GM19238 (cell line): Measurements from ENCODE around the gene ZNF81.
"Not testable (repeated sequence)": the region's sequence is repeated elsewhere in the genome, so short reads cannot be mapped to it uniquely, and the experiment has no call there.

ENCODE experiments used
- DNase-seq: peaks from one replicate; pipeline ENCODE4 v3.0.0; 2011; ENCODE audit warnings: low spot score; ENCODE audit not compliant: insufficient read length

Gene ZNF81

GRCh38 chrX:47931970-47932369, 95.3 kb downstream of the ZNF81 start:
- not testable (repeated sequence) for DNase-seq

DNA sequence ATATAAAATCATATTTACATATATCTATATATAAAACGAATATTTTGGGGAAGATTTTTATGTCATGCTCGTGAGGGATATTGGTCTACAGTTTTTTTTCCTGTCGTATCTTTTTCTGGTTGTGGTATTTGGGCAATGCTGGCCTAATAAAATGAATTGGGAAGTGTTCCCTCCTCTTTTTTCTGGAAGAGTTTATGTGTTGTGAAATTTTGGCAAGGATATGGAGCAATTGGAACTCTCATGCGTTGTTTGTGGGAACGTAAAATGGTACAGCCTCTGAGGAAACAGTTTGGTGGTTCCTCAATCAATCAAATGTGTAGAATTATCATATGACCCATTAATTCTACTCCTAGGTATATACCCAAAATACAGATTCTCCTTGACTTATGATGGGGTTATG, 97.2 kb downstream of the ZNF81 start:
- no peak for DNase-seq

GRCh38 chrX:47936224-47936939, 99.7 kb downstream of the ZNF81 start:
- DNase-seq: no peak

DNA sequence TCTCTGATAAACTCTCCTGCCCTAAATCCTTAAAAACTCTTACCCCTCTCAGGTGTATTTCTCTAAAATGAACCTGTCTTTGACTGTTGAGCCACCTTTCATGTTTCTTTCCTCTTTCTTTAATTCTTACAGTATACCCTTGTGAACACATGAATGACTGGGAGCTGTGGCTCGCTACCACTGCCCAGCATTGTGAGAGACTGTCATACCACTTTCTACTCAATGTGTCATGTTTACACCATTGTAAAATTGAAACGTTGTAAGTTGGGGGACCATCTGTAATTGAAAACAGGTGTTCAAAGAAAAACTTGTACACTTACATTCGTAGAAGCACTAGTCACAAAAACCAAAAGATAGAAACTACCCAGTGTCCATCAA, 100.2 kb downstream of the ZNF81 start:
- no peak for DNase-seq

GRCh38 chrX:47940448-47940847, 103.7 kb downstream of the ZNF81 start:
- DNase-seq: no peak

GRCh38 chrX:47941423-47941822, 104.7 kb downstream of the ZNF81 start:
- no peak for DNase-seq

- DNase-seq: not testable (repeated sequence)
These were observed 118.6 kb downstream of the ZNF81 start for GRCh38 chrX:47955295-47955694.

GRCh38 chrX:47956016-47956415, 119.3 kb downstream of the ZNF81 start:
- no peak for DNase-seq

DNA sequence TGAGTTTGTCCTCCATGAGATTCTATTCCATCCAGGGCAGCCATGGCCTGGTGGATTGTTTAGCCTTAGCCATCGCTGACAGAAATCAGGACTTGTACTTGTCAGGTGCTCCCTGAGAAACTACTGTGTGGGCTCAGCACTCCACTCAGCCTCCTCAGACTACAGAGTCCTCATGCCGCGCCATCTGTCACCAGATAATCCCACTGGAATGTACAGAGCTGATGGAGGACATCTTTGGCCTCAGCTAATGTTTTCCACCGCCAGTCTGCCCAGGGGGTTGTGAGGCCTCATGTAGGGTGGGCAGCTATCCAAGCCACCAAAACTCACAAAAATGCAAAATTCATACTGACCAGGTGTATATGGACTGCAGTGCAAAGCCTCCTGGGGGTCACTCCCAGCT, 121.5 kb downstream of the ZNF81 start:
- DNase-seq: not testable (repeated sequence)

GRCh38 chrX:47958761-47959342, 122.2 kb downstream of the ZNF81 start:
- no peak for DNase-seq

GRCh38 chrX:47960406-47960805, 123.7 kb downstream of the ZNF81 start:
- no peak for DNase-seq

DNA sequence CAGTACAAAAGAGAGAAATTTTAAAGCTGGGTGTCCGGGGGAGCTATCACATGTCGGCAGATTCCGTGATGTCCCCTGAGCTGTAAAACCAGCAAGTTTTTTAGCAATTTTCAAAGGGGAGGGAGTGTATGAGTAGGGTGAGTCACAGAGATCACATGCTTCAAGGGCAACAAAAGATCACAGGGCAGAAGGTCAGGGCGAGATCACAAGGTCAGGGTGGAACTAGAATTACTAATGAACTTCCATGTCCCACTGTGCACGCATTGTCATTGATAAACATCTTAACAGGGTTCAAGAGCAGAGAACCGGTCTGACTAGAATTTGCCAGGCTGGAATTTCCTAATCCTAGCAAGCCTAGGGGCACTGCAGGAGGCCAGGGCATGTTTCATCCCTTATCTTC, 125.1 kb downstream of the ZNF81 start:
- not testable (repeated sequence) for DNase-seq

- not testable (repeated sequence) for DNase-seq
These were observed 128.8 kb downstream of the ZNF81 start for GRCh38 chrX:47965526-47965925.
